Ureter (tissue), 1 donor: ENCODE measurements around the gene MASP2. TPM values are rescaled to one million over a fixed set of nuclear protein-coding genes. Genes with fewer than 3 reads are reported as not detected.
"Not testable (repeated sequence)": the region's sequence is repeated elsewhere in the genome, so short reads cannot be mapped to it uniquely, and the experiment has no call there.

ENCODE experiments used
- DNase-seq: peaks from one replicate; pipeline ENCODE4 v3.0.0-alpha.2; 2020; ENCODE audit warnings: low spot score
- total RNA-seq: library from RNA; stranded (reverse); gene quantifications from one replicate; pipeline ENCODE4 v1.2.4, GENCODE V29; 2023
- donor health status: DM: yes; HTN: yes; CAD: no.

Gene MASP2
- total RNA-seq, 1 donor from 2014 or later = not detected

- DNase-seq = no peak
These were observed 11.6 kb upstream of the MASP2 start for GRCh38 chr1:11058595-11059154.

- DNase-seq = no peak
These were observed 11.0 kb upstream of the MASP2 start for GRCh38 chr1:11058026-11058425.

GRCh38 chr1:11057477-11057876, 10.4 kb upstream of the MASP2 start:
- DNase-seq = no peak

- DNase-seq = no peak
These were observed 9.5 kb upstream of the MASP2 start for GRCh38 chr1:11056504-11056903.

- no peak for DNase-seq
These were observed 8.6 kb upstream of the MASP2 start for GRCh38 chr1:11055676-11056075.

GRCh38 chr1:11054666-11055065, 7.6 kb upstream of the MASP2 start:
- no peak for DNase-seq

- DNase-seq = no peak
These were observed 7.1 kb upstream of the MASP2 start for GRCh38 chr1:11054181-11054580.

- DNase-seq = no peak
These were observed 6.7 kb upstream of the MASP2 start for GRCh38 chr1:11053758-11054137.

- DNase-seq = no peak
These were observed 6.1 kb upstream of the MASP2 start for GRCh38 chr1:11052839-11053757.

- no peak for DNase-seq
These were observed 4.9 kb upstream of the MASP2 start for GRCh38 chr1:11051781-11052511.

- not testable (repeated sequence) for DNase-seq
These were observed 4.1 kb upstream of the MASP2 start for GRCh38 chr1:11051121-11051520.

GRCh38 chr1:11046270-11046566, 821 bp downstream of the MASP2 start:
- DNase-seq = no peak

GRCh38 chr1:11045428-11046269, 1.4 kb downstream of the MASP2 start:
- no peak for DNase-seq

- DNase-seq = no peak
These were observed 2.1 kb downstream of the MASP2 start for GRCh38 chr1:11044849-11045427.

GRCh38 chr1:11044086-11044848, 2.8 kb downstream of the MASP2 start:
- DNase-seq = no peak

- no peak for DNase-seq
These were observed 3.8 kb downstream of the MASP2 start for GRCh38 chr1:11042995-11043874.

GRCh38 chr1:11042065-11042464, 5.0 kb downstream of the MASP2 start:
- no peak for DNase-seq

- no peak for DNase-seq
These were observed 6.0 kb downstream of the MASP2 start for GRCh38 chr1:11041048-11041447.

- not testable (repeated sequence) for DNase-seq
These were observed 7.0 kb downstream of the MASP2 start for GRCh38 chr1:11040105-11040429.
